Adrenal gland (tissue), 5 donors: Measurements from ENCODE around the gene SDK2.

ENCODE experiments used
- POLR2A ChIP-seq, 2 donors: fragments of 450-650 bp; IDR thresholded peaks; one replicate each; pipeline ENCODE4 v1.6.1; 2017; ENCODE audit warnings: antibody characterized with exemption in 2 of 2, mild to moderate bottlenecking in 2 of 2, moderate library complexity in 1 of 2
- TF ChIP-seq, protein P1 (sequence below), 6 experiments: fragments of 450-650 bp in 4 of 6; fragments of 200-600 bp in 2 of 6; sonication (generic) in 1 of 6; IDR thresholded peaks; 1 replicate in 5 of 6; 2 replicates in 1 of 6; pipeline versions ENCODE4 v1.5.1 to v1.8.0; 2016 to 2021; ENCODE audit warnings: antibody characterized with exemption in 6 of 6, mild to moderate bottlenecking in 2 of 6, moderate library complexity in 1 of 6
- donor health status: DM: no; HTN: no; CAD: no.

DNA sequence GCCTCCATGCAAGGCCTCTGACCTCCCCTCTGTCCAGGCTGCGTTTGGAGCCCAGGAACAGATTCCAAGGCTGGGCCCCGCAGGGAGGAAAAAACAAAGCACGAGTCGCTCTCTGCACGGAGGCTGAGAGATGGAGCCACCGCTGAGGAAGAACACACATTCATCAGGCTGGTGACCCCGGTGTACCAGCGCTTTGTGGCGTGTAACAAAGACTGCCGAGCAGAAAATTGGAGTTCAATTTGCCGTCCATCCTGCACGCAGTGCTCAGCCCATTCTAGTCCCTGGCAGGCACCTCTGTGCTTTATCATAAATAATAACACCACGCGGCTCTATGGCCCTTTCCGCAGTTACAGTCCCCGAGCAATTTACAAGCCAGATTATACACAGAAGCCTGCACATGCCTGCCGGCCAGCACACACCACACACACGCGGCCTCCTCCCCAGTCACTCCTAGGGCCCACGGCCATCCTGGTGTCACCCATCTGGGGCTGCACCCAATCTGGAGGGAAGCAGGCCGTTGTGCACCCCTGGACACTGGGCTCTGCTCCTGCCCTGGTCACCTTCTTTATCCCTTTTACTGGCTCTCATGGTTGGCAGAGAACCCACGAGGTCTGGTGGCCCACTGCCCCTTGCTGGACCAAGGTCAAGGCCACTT lies 124.4 kb downstream of the SDK2 start:
- TF ChIP-seq POLR2A (IDR thresholded peaks at IDR 0.05): no peak
- TF ChIP-seq, protein P1, sequence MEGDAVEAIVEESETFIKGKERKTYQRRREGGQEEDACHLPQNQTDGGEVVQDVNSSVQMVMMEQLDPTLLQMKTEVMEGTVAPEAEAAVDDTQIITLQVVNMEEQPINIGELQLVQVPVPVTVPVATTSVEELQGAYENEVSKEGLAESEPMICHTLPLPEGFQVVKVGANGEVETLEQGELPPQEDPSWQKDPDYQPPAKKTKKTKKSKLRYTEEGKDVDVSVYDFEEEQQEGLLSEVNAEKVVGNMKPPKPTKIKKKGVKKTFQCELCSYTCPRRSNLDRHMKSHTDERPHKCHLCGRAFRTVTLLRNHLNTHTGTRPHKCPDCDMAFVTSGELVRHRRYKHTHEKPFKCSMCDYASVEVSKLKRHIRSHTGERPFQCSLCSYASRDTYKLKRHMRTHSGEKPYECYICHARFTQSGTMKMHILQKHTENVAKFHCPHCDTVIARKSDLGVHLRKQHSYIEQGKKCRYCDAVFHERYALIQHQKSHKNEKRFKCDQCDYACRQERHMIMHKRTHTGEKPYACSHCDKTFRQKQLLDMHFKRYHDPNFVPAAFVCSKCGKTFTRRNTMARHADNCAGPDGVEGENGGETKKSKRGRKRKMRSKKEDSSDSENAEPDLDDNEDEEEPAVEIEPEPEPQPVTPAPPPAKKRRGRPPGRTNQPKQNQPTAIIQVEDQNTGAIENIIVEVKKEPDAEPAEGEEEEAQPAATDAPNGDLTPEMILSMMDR (IDR thresholded peaks at IDR 0.05): no peak
